ENCODE results near the gene EPHA6.
A peak's percentile ranks its signal among the peaks of the same experiment; 100 is the strongest.

The EPHA6 gene

DNA sequence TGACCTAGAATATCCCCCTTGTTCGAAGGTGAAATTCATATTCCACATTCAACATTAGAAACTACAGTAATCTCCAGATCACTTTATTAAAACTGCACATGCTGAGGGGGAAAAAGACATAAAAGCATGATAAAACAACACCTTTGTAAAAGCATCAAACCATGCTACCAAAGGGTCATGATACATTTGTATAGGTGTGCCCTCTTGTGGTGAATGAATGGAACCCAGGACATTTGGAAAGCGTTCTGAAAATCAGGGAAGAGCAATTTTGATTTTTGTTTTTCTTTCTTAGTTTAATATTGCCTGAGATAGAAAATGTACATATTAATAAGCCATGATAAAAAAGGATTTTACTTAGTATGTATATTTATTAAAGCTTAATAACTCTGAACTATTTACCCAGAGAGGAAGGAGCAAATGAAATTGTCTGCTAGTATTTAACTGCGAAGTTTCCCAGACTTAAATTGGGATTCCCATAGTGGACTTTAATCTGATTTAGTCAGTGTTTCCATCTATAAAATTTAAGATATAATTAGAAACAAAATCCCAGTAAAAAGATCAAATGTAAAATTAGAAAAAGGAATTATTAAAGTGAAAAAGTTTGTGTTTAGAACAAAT is 844.4 kb downstream of the EPHA6 start:
- TF ChIP-seq CTCF (conservative IDR thresholded peaks at IDR 0.05; ENCODE audit: control insufficient read depth, insufficient read depth, low read depth, low read length) = peak; percentile 69
- DNase-seq (ENCODE audit: low read depth) = peak; percentile 20
- no peak overlapping the region for H3K4me3 ChIP-seq (ENCODE audit: control insufficient read depth, low read depth, low read length)

DNA sequence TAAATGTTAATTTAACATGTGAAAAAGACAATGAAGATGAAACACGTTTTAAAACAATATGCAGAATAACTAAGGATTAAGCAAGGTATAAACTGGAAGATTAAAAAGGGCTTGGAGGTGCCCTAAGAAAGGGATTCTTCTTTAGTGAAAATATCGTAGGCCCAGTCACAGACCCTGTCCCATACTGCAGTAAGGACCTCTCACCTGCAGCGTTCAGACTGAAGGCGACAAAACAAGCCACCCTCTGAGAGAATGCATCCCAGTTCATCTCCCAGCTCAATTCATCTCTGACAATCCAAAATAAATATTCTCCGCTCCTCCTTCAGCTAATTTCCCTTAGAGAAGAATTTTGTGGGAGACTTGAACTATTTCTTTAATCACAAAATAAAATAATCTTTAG is 847.9 kb downstream of the EPHA6 start:
- no peak for DNase-seq (ENCODE audit: low read depth)
- no peak overlapping the region for H3K4me3 ChIP-seq (ENCODE audit: control insufficient read depth, low read depth, low read length)
- no peak for TF ChIP-seq CTCF (conservative IDR thresholded peaks at IDR 0.05; ENCODE audit: control insufficient read depth, insufficient read depth, low read depth, low read length)

- no peak for DNase-seq (ENCODE audit: low read depth)
- TF ChIP-seq CTCF (conservative IDR thresholded peaks at IDR 0.05; ENCODE audit: control insufficient read depth, insufficient read depth, low read depth, low read length) = no peak
- no peak overlapping the region for H3K4me3 ChIP-seq (ENCODE audit: control insufficient read depth, low read depth, low read length)
Measured at GRCh38 chr3:97662762-97663161, 848.4 kb downstream of the EPHA6 start.

GRCh38 chr3:97665896-97666295 is 851.5 kb downstream of the EPHA6 start:
- DNase-seq (ENCODE audit: low read depth) = no peak
- TF ChIP-seq CTCF (conservative IDR thresholded peaks at IDR 0.05; ENCODE audit: control insufficient read depth, insufficient read depth, low read depth, low read length) = no peak
- H3K4me3 ChIP-seq (ENCODE audit: control insufficient read depth, low read depth, low read length) = no peak overlapping the region

DNA sequence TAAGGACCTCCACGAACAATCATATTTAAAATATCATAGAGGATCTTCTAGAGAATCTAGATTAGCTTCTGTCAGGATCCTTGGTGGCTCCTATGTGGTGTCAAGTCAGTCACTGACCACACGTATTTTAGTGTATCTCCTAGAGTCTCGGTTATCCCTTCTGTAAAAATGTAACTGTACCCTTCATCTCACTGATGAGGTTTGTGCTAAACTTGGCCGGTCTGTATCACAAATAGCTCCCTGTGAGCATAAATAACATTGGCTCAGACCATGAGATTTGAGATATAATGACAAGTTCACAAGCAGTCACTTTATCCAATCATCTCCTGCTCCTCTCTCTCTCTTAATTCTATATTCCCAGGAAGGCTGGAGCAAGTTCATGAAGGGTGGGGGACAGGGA is 856.6 kb downstream of the EPHA6 start:
- DNase-seq (ENCODE audit: low read depth) = no peak
- TF ChIP-seq CTCF (conservative IDR thresholded peaks at IDR 0.05; ENCODE audit: control insufficient read depth, insufficient read depth, low read depth, low read length) = no peak
- H3K4me3 ChIP-seq (ENCODE audit: control insufficient read depth, low read depth, low read length) = no peak overlapping the region

DNA sequence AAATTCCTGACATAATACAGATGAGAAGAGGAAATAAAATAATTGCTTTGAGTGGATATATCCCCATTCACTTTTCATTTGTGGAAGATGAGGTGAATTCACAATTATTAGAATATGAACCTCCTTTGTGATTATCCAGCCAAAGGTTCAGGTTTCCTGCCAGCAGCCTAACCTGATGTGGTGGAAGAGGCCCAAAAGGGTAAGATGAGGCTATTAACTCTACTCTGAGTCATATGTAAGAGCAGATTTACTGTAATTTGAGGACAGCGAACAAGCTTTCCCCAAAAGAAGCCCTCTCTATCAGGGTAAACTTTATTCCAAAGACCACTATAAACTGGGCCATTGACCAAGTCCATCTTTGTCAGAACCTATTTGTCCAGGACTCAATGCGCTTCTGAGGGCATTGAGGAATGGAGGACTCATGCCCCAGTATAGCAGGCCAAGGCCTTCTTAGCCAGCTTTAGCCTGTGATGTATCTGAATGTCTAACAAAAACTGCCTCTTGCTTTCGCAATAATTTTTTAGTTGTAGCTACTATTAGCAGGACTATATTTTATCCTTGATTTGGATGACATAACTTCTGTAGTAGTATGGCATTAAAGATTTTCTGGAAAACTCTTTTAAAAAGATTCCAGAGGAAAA is 859.1 kb downstream of the EPHA6 start:
- no peak overlapping the region for H3K4me3 ChIP-seq (ENCODE audit: control insufficient read depth, low read depth, low read length)
- DNase-seq (ENCODE audit: low read depth) = no peak
- no peak for TF ChIP-seq CTCF (conservative IDR thresholded peaks at IDR 0.05; ENCODE audit: control insufficient read depth, insufficient read depth, low read depth, low read length)

All from fibroblast of mammary gland (primary cell).